ENCODE results near the gene PCDHGA1. TPM values are rescaled to one million over a fixed set of nuclear protein-coding genes. Genes with fewer than 3 reads are reported as not detected.
A peak's percentile ranks its signal among the peaks of the same experiment; 100 is the strongest.

Gene PCDHGA1
- total RNA-seq, 1 donor from 2014 or later: 0.15 TPM

GRCh38 chr5:141354900-141355469, 24.7 kb downstream of the PCDHGA1 start, which contains the start of gene PCDHGA4:
TSS of gene PCDHGA4 (plus strand) at chr5:141355021. CDS start at chr5:141355108, 87 bp downstream.
- no peak for DNase-seq (ENCODE audit: low spot score)
- H3K9me3 Mint-ChIP-seq (ENCODE audit: low read depth): peaks cover 54% of the 10 kb centered on the region
- H3K36me3 Mint-ChIP-seq (ENCODE audit: low read depth): peaks cover 12% of the 10 kb centered on the region
- H3K4me3 Mint-ChIP-seq (ENCODE audit: unreplicated experiment): no peak within 1 kb of the TSS
- H3K27me3 Mint-ChIP-seq (ENCODE audit: low read depth): no peaks in the 10 kb centered on the region
- no peak within 1 kb of the TSS for H3K27ac Mint-ChIP-seq (ENCODE audit: unreplicated experiment)
- TF ChIP-seq CTCF (IDR thresholded peaks at IDR 0.05): peak; percentile 49
- no peaks in the 10 kb centered on the region for H3K4me1 Mint-ChIP-seq (ENCODE audit: low read depth)

GRCh38 chr5:141355641-141356040, 25.3 kb downstream of the PCDHGA1 start:
- peaks cover 57% of the 10 kb centered on the region for H3K9me3 Mint-ChIP-seq (ENCODE audit: low read depth)
- no peaks in the 10 kb centered on the region for H3K27me3 Mint-ChIP-seq (ENCODE audit: low read depth)
- H3K36me3 Mint-ChIP-seq (ENCODE audit: low read depth): peaks cover 12% of the 10 kb centered on the region
- no peak for TF ChIP-seq CTCF (IDR thresholded peaks at IDR 0.05)
- no peak for DNase-seq (ENCODE audit: low spot score)
- no peak overlapping the region for H3K4me3 Mint-ChIP-seq (ENCODE audit: unreplicated experiment)
- H3K27ac Mint-ChIP-seq (ENCODE audit: unreplicated experiment): no peak overlapping the region
- no peaks in the 10 kb centered on the region for H3K4me1 Mint-ChIP-seq (ENCODE audit: low read depth)

- H3K27me3 Mint-ChIP-seq (ENCODE audit: low read depth): no peaks in the 10 kb centered on the region
- H3K36me3 Mint-ChIP-seq (ENCODE audit: low read depth): peaks cover 14% of the 10 kb centered on the region
- no peak overlapping the region for H3K27ac Mint-ChIP-seq (ENCODE audit: unreplicated experiment)
- no peak for TF ChIP-seq CTCF (IDR thresholded peaks at IDR 0.05)
- DNase-seq (ENCODE audit: low spot score): no peak
- H3K4me3 Mint-ChIP-seq (ENCODE audit: unreplicated experiment): no peak overlapping the region
- H3K9me3 Mint-ChIP-seq (ENCODE audit: low read depth): peaks cover 59% of the 10 kb centered on the region
- no peaks in the 10 kb centered on the region for H3K4me1 Mint-ChIP-seq (ENCODE audit: low read depth)
These were observed 25.8 kb downstream of the PCDHGA1 start for GRCh38 chr5:141356133-141356532.

GRCh38 chr5:141356950-141357349, 26.6 kb downstream of the PCDHGA1 start:
- DNase-seq (ENCODE audit: low spot score): no peak
- H3K9me3 Mint-ChIP-seq (ENCODE audit: low read depth): peaks cover 62% of the 10 kb centered on the region
- no peak for TF ChIP-seq CTCF (IDR thresholded peaks at IDR 0.05)
- H3K36me3 Mint-ChIP-seq (ENCODE audit: low read depth): peaks cover 14% of the 10 kb centered on the region
- no peaks in the 10 kb centered on the region for H3K27me3 Mint-ChIP-seq (ENCODE audit: low read depth)
- H3K27ac Mint-ChIP-seq (ENCODE audit: unreplicated experiment): no peak overlapping the region
- H3K4me3 Mint-ChIP-seq (ENCODE audit: unreplicated experiment): no peak overlapping the region
- H3K4me1 Mint-ChIP-seq (ENCODE audit: low read depth): no peaks in the 10 kb centered on the region

GRCh38 chr5:141359790-141360426, 29.6 kb downstream of the PCDHGA1 start, which contains the start of gene PCDHGB2:
TSS of gene PCDHGB2 (plus strand) at chr5:141359994. CDS start at chr5:141360136, 142 bp downstream.
- no peak within 1 kb of the TSS for H3K4me3 Mint-ChIP-seq (ENCODE audit: unreplicated experiment)
- no peak for DNase-seq (ENCODE audit: low spot score)
- peak; percentile 25 for TF ChIP-seq CTCF (IDR thresholded peaks at IDR 0.05)
- H3K9me3 Mint-ChIP-seq (ENCODE audit: low read depth): peaks cover 70% of the 10 kb centered on the region
- H3K27me3 Mint-ChIP-seq (ENCODE audit: low read depth): no peaks in the 10 kb centered on the region
- no peak within 1 kb of the TSS for H3K27ac Mint-ChIP-seq (ENCODE audit: unreplicated experiment)
- H3K36me3 Mint-ChIP-seq (ENCODE audit: low read depth): peaks cover 17% of the 10 kb centered on the region
- no peaks in the 10 kb centered on the region for H3K4me1 Mint-ChIP-seq (ENCODE audit: low read depth)
